K562 (cell line): ENCODE measurements around the gene MEDAG. TPM values are rescaled to one million over a fixed set of nuclear protein-coding genes. Genes with fewer than 3 reads are reported as not detected.

Source experiments
- CBFB ChIP-seq: sonication (generic); formaldehyde crosslinking; IDR thresholded peaks from 2 replicates; pipeline ENCODE4 v1.4.0; 2020; ENCODE audit warnings: mild to moderate bottlenecking, missing genetic modification reagents
- COPS2 ChIP-seq: fragments of 450-650 bp; conservative IDR thresholded peaks from 2 replicates; pipeline ENCODE4 v1.6.1; 2016; ENCODE audit warnings: mild to moderate bottlenecking, moderate library complexity
- CREB3 ChIP-seq: fragments of 450-650 bp; conservative IDR thresholded peaks from 2 replicates; pipeline ENCODE4 v1.6.1; 2016; ENCODE audit warnings: missing genetic modification characterization, low read depth, mild to moderate bottlenecking, missing compliant biosample characterization, moderate library complexity
- CREM ChIP-seq: IDR thresholded peaks from 2 replicates; pipeline ENCODE4 v1.6.1; 2014; ENCODE audit warnings: antibody characterized with exemption, low read depth
- FOSL1 ChIP-seq: fragments of 200-800 bp; sonication (Bioruptor generic); conservative IDR thresholded peaks from 2 replicates; pipeline ENCODE4 v1.6.1; 2016; ENCODE audit warnings: missing genetic modification characterization, missing compliant biosample characterization
- IRF2 ChIP-seq: sonication (generic); formaldehyde crosslinking; IDR thresholded peaks from 2 replicates; pipeline ENCODE4 v1.8.1; 2022; ENCODE audit warnings: mild to moderate bottlenecking, missing genetic modification reagents
- MNT ChIP-seq, 2 experiments: fragments of 450-650 bp; conservative IDR thresholded peaks; 2 replicates each; pipeline ENCODE4 v1.6.1; 2017; ENCODE audit warnings: mild to moderate bottlenecking in 2 of 2, moderate library complexity in 2 of 2
- MYNN ChIP-seq, 2 experiments: sonication (generic); formaldehyde crosslinking in 1 of 2; IDR thresholded peaks; 2 replicates each; pipeline versions ENCODE4 v1.5.0 to v1.6.1; 2016 to 2020; ENCODE audit warnings: antibody characterized with exemption in 1 of 2, missing genetic modification reagents in 1 of 2
- NBN ChIP-seq: fragments of 450-650 bp; IDR thresholded peaks from 2 replicates; pipeline ENCODE4 v1.6.1; 2016; ENCODE audit warnings: low read depth, mild to moderate bottlenecking
- USF1 ChIP-seq: sonication (generic); formaldehyde crosslinking; IDR thresholded peaks from 2 replicates; pipeline ENCODE4 v1.9.0; 2022; ENCODE audit warnings: mild to moderate bottlenecking, missing genetic modification reagents
- ZBTB26 ChIP-seq: fragments of 450-650 bp; formaldehyde crosslinking; IDR thresholded peaks from 2 replicates; pipeline ENCODE4 v1.4.0; 2022; ENCODE audit warnings: missing genetic modification characterization
- polyA plus RNA-seq, 8 experiments: library from polyadenylated mRNA; depleted of rRNA in 4 of 8; stranded (reverse) in 5 of 8; unstranded in 3 of 8; fragments of >200 nt; fragmentation: Nextera tagmentation in 2 of 8; fragmentation: Illumina TruSeq in 1 of 8; extraction: Ambion mirVana in 2 of 8; extraction: Trizol in 1 of 8; gene quantifications; 2 replicates each; pipeline versions ENCODE4 v1.2.1 to v1.2.3, GENCODE V29; 2011 to 2014; ENCODE audit warnings: inconsistent platforms in 1 of 8, missing spikeins in 1 of 8
- total RNA-seq, 7 experiments: library from RNA; depleted of rRNA in 6 of 7; stranded (reverse); fragments of >200 nt in 6 of 7; fragmentation: Illumina TruSeq in 2 of 7; extraction: Trizol in 2 of 7; gene quantifications; 2 replicates each; pipeline versions ENCODE4 v1.2.1 to v1.2.3, GENCODE V29; 2011 to 2021; ENCODE audit warnings: low replicate concordance in 1 of 7

Gene MEDAG
- total and polyA plus RNA-seq, 9 of the 15 experiments (the other 6 are each of a cell fraction or from before 2014, with no cell fraction given), result not detected

- no peak for TF ChIP-seq MNT (conservative IDR thresholded peaks at IDR 0.05)
- TF ChIP-seq CBFB (CRISPR knock-in tag), result no peak
- no peak for TF ChIP-seq COPS2
- TF ChIP-seq CREB3 (tag), result no peak
- no peak for TF ChIP-seq ZBTB26 (CRISPR knock-in tag)
- TF ChIP-seq USF1 (CRISPR knock-in tag), result no peak
- TF ChIP-seq CREM, result no peak
- TF ChIP-seq NBN, result no peak
- no peak for TF ChIP-seq MYNN (IDR thresholded peaks at IDR 0.05)
- no peak for TF ChIP-seq MYNN (CRISPR knock-in tag; IDR thresholded peaks at IDR 0.05)
- no peak for TF ChIP-seq IRF2 (CRISPR knock-in tag)
- TF ChIP-seq FOSL1, result no peak
- TF ChIP-seq, all 486 proteins: peak for 0
Observed at GRCh38 chr13:30916991-30917390, 10.9 kb downstream of the MEDAG start (continued).
